ENCODE results near the gene GHR. TPM values are rescaled to one million over a fixed set of nuclear protein-coding genes. Genes with fewer than 3 reads are reported as not detected.

The GHR gene
- total RNA-seq, 2 donors from 2014 or later = not detected

- no peak overlapping the region for H3K4me3 Mint-ChIP-seq
- no peak overlapping the region for H3K27ac Mint-ChIP-seq
- ATAC-seq (no peak), DNase-seq (ENCODE audit: low spot score) (no peak)
- no peaks in the 10 kb centered on the region for H3K4me1 Mint-ChIP-seq (ENCODE audit: low read depth in 2 of 2)
- H3K9me3 Mint-ChIP-seq = no peaks in the 10 kb centered on the region
- no peaks in the 10 kb centered on the region for H3K36me3 Mint-ChIP-seq
- peaks cover 0 to 15% of the 10 kb centered on the region in 2 donors for H3K27me3 Mint-ChIP-seq
Observed at GRCh38 chr5:42422656-42423280, 471 bp upstream of the GHR start.

DNA sequence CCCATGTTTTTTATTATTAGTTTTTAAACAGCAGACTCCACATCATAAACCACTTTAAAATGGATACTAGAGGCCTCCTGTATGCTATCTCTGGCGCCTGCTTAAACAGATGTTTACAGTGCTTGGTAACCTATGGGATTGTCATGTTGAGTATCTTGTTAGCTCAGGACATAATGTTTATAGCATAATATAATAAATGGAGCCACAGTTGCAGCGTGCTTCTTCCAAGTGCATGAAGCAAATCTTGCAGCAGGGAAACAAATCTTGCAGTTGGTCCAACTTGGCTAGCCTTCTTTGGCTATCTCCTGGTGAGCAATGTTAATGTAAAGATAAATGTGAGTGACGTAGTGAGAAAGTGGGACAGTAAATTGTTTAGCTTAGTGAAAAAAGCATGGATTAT lies 2.8 kb downstream of the GHR start:
- DNase-seq (ENCODE audit: low spot score) (no peak), ATAC-seq (no peak)
- Mint-ChIP-seq H3K27ac (no peak overlapping the region), H3K27me3 (peaks cover 6 to 8% of the 10 kb centered on the region in 2 donors), H3K36me3 (no peaks in the 10 kb centered on the region), H3K4me3 (no peak overlapping the region), H3K9me3 (peaks cover 3% of the 10 kb centered on the region), H3K4me1 (ENCODE audit: low read depth in 2 of 2) (no peaks in the 10 kb centered on the region)

GRCh38 chr5:42429694-42430093 lies 6.5 kb downstream of the GHR start:
- peaks cover 6 to 8% of the 10 kb centered on the region in 2 donors for H3K27me3 Mint-ChIP-seq
- H3K36me3 Mint-ChIP-seq = no peaks in the 10 kb centered on the region
- no peak for DNase-seq (ENCODE audit: low spot score)

DNA sequence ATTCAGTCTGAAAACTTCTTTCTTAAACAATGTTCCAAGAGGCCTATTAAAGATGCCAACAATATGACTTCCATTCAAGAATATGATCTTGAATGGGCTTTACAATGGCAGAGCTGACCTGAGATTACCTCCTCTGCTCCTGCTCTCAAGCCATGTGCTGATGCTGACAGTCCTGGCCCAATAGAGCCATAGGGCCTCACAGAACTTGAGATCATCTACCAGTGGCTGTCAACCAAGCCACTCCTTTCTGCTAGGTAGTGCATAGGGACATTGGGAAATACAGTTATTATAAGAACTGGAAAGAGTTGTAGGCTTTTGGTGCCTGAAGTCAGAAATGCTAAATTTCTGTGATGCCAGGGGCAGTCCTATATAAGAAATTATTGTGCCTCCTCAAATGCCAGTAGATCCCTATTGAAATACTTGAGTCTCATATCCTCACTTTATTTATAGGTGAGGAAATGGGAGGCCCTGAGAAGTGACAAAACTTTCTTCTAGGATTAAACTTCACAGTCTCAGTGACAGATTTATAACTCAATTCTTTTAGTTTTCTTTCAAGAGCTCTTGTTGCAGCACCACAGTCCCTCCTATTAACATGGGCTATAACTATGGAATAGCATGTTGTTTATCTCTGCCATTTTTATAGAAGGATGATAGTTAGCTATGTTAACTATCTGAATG lies 10.9 kb downstream of the GHR start:
- Mint-ChIP-seq H3K36me3 (no peaks in the 10 kb centered on the region), H3K27ac (no peak overlapping the region), H3K9me3 (no peaks in the 10 kb centered on the region), H3K27me3 (no peaks in the 10 kb centered on the region), H3K4me3 (no peak overlapping the region), H3K4me1 (ENCODE audit: low read depth in 2 of 2) (no peaks in the 10 kb centered on the region)
- ATAC-seq (no peak), DNase-seq (ENCODE audit: low spot score) (no peak)

More at GRCh38 chr5:42429694-42430093, 6.5 kb downstream of the GHR start:
- Mint-ChIP-seq H3K9me3 (peaks cover 3% of the 10 kb centered on the region), H3K4me3 (no peak overlapping the region), H3K27ac (no peak overlapping the region), H3K4me1 (ENCODE audit: low read depth in 2 of 2) (no peaks in the 10 kb centered on the region)
- ATAC-seq = no peak

GRCh38 chr5:42436051-42436450 lies 12.8 kb downstream of the GHR start:
- Mint-ChIP-seq H3K27me3 (no peaks in the 10 kb centered on the region), H3K27ac (no peak overlapping the region), H3K4me3 (no peak overlapping the region), H3K36me3 (no peaks in the 10 kb centered on the region), H3K9me3 (no peaks in the 10 kb centered on the region), H3K4me1 (ENCODE audit: low read depth in 2 of 2) (no peaks in the 10 kb centered on the region)
- DNase-seq (ENCODE audit: low spot score) (no peak), ATAC-seq (no peak)

DNA sequence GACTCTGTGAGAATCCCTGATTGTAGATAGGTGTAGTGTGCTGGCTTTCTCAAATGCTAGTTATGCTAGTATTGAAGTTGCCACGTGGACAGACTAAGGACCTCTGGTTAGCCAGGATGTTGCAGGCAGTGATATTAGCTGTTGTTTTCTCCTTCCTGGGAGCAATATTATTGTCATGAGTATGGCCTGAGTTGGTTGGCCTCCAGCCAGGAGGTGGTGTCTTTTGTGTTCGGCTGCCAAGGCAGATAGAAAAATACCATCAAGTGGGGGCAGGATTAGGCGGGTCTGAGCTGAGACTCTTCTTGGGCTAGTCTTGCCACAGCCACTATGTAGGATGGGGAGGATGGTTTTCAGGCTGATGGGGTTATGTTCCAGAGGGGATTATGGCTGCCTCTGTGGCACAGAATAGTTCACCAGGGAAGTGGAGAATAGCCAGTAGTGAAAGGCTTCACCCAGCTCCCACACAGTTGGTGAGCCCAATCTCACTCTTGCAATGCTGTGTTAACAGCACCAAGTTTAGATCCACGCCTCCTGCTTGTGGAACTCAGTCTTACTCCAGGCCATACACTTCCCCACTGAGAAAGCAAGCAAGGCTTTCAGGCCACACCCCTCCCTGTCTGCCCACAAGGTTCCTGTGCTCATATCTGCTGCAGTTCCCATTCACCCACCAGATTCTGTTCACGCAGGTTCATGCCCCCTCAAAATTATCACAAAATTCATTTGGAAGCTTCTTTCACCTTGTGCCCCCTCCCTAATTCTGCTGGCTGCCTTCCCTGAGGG lies 31.2 kb downstream of the GHR start:
- H3K9me3 Mint-ChIP-seq = peaks cover 6% of the 10 kb centered on the region
- no peak overlapping the region for H3K4me3 Mint-ChIP-seq
- H3K36me3 Mint-ChIP-seq = no peaks in the 10 kb centered on the region
- ATAC-seq (no peak), DNase-seq (ENCODE audit: low spot score) (no peak)
- H3K4me1 Mint-ChIP-seq (ENCODE audit: low read depth in 2 of 2) = no peaks in the 10 kb centered on the region
- no peak overlapping the region for H3K27ac Mint-ChIP-seq
- no peaks in the 10 kb centered on the region for H3K27me3 Mint-ChIP-seq

DNA sequence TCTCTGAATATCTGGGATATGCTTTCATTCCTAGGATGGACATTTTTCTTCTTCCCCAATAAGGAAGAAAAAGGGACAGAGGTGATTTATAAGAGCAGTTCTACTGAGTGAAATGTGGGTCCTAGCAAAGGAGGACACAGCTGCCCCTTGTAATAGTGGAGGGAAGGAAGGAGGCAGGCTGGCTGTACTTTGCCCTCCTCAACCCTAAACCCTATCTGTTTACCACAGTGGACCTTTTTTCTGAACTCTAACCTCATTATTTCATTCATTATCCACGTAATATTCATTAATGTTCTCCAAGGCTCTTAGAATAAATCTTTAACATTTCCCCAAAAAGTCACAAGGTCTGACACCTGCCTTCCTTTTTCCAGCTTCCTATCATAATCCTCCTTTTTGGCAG lies 37.8 kb downstream of the GHR start:
- no peaks in the 10 kb centered on the region for H3K36me3 Mint-ChIP-seq
- DNase-seq (ENCODE audit: low spot score) = no peak
- no peak overlapping the region for H3K4me3 Mint-ChIP-seq
- no peaks in the 10 kb centered on the region for H3K9me3 Mint-ChIP-seq
- no peaks in the 10 kb centered on the region for H3K4me1 Mint-ChIP-seq (ENCODE audit: low read depth in 2 of 2)
- H3K27ac Mint-ChIP-seq = no peak overlapping the region
- ATAC-seq = no peak
- no peaks in the 10 kb centered on the region for H3K27me3 Mint-ChIP-seq

- H3K27me3 Mint-ChIP-seq = no peaks in the 10 kb centered on the region
Observed at GRCh38 chr5:42461507-42461906, 38.3 kb downstream of the GHR start.

DNA sequence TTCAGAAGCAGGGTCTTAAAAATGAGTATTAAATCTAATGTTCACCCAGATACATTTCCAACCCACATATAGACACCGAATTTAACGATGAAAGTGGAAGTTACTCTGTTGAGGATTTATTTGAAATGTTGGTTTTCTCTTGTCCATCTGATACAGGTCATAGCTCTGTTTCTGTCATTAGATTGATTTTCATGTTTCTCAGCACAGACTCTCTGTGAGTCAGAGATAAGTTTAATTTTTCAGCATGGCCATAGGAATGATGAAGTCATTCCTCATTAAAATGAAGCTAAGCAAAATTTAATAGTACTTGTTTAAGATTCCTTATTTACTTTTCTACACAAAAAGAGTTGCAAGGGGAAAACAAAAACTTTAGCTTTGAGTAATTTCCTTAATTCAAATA lies 38.8 kb downstream of the GHR start:
- Mint-ChIP-seq H3K9me3 (no peaks in the 10 kb centered on the region), H3K4me3 (no peak overlapping the region), H3K36me3 (no peaks in the 10 kb centered on the region), H3K27me3 (no peaks in the 10 kb centered on the region), H3K4me1 (ENCODE audit: low read depth in 2 of 2) (no peaks in the 10 kb centered on the region), H3K27ac (no peak overlapping the region)
- DNase-seq (ENCODE audit: low spot score) (no peak), ATAC-seq (no peak)

More at GRCh38 chr5:42461507-42461906, 38.3 kb downstream of the GHR start:
- H3K27ac Mint-ChIP-seq = no peak overlapping the region
- H3K36me3 Mint-ChIP-seq = no peaks in the 10 kb centered on the region
- H3K9me3 Mint-ChIP-seq = no peaks in the 10 kb centered on the region
- DNase-seq (ENCODE audit: low spot score) (no peak), ATAC-seq (no peak)
- H3K4me3 Mint-ChIP-seq = no peak overlapping the region
- no peaks in the 10 kb centered on the region for H3K4me1 Mint-ChIP-seq (ENCODE audit: low read depth in 2 of 2)

DNA sequence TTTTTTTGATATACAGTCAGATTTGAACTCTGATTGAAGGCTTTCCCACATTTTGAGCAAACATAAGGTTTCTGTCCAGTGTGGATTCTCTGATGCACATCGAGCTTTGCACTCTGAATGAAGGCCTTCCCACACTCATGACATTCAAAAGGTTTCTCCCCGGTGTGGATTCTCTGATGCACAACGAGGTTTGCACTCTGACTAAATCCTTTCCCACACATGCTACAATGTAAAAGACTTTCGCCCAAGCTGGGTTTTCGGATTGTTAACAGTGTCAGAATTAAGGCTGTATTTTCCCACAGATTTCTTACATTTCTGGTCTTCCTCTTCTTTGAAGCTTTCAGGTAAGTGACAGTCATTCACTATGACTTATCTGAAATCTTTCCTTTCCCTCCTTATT lies 44.3 kb downstream of the GHR start:
- Mint-ChIP-seq H3K4me3 (no peak overlapping the region), H3K9me3 (no peaks in the 10 kb centered on the region), H3K27me3 (no peaks in the 10 kb centered on the region), H3K36me3 (no peaks in the 10 kb centered on the region), H3K27ac (no peak overlapping the region), H3K4me1 (ENCODE audit: low read depth in 2 of 2) (no peaks in the 10 kb centered on the region)
- DNase-seq (ENCODE audit: low spot score) (no peak), ATAC-seq (no peak)

DNA sequence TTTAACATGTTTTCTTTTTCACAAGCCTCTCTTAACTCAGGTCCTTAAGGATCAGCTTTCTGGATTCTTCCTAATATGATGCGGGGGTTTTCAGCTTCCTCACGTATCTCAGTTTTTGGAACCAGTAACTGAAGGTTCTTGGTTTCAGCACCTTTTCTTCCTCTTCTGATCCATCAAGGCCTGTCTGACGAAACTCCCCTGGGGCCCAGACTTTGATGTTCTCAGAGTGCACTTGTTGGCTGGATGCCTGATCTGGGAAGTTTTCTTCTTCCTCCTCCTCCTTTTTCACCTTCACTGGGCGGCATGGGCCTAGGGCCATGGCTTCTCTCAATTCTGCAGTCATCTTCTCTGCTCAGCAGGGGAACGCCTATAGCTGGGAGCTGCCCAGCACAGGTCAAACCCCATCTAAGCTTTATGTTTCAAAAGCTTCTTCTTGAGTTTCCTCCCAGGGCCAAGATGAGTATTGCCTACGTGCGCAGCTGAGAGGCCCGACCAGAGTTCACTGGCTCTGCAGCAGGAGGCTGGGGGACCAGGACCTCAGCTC lies 44.8 kb downstream of the GHR start:
- DNase-seq (ENCODE audit: low spot score) (no peak), ATAC-seq (no peak)
- H3K27me3 Mint-ChIP-seq = no peaks in the 10 kb centered on the region
- no peaks in the 10 kb centered on the region for H3K36me3 Mint-ChIP-seq
- H3K4me3 Mint-ChIP-seq = no peak overlapping the region
- no peak overlapping the region for H3K27ac Mint-ChIP-seq
- H3K4me1 Mint-ChIP-seq (ENCODE audit: low read depth in 2 of 2) = no peaks in the 10 kb centered on the region
- H3K9me3 Mint-ChIP-seq = no peaks in the 10 kb centered on the region

- Mint-ChIP-seq H3K27me3 (peaks cover 2 to 17% of the 10 kb centered on the region in 2 donors), H3K9me3 (peaks cover 3% of the 10 kb centered on the region), H3K27ac (no peak overlapping the region), H3K36me3 (no peaks in the 10 kb centered on the region), H3K4me1 (ENCODE audit: low read depth in 2 of 2) (no peaks in the 10 kb centered on the region), H3K4me3 (no peak overlapping the region)
- no peak for DNase-seq (ENCODE audit: low spot score)
- no peak for ATAC-seq
Observed at GRCh38 chr5:42483472-42484154, 60.4 kb downstream of the GHR start.

- H3K4me1 Mint-ChIP-seq (ENCODE audit: low read depth in 2 of 2) = no peaks in the 10 kb centered on the region
- peaks cover 5 to 29% of the 10 kb centered on the region in 2 donors for H3K27me3 Mint-ChIP-seq
- H3K9me3 Mint-ChIP-seq = no peaks in the 10 kb centered on the region
- no peak overlapping the region for H3K27ac Mint-ChIP-seq
- H3K4me3 Mint-ChIP-seq = no peak overlapping the region
- DNase-seq (ENCODE audit: low spot score) = no peak
- no peak for ATAC-seq
- no peaks in the 10 kb centered on the region for H3K36me3 Mint-ChIP-seq
Observed at GRCh38 chr5:42487077-42487476, 63.8 kb downstream of the GHR start.

Measured in natural killer cell treated with Interleukin-12 subunit alpha and Interleukin-12 subunit beta and Interleukin-15 and Interleukin-18, amount 100 ng/mL, for 72 hours (primary cell).